Thymus (tissue), 11 donors: ENCODE measurements around the gene PTP4A1. TPM values are rescaled to one million over a fixed set of nuclear protein-coding genes. Genes with fewer than 3 reads are reported as not detected.

Experiments used
- DNase-seq, 9 donors: peaks; one replicate each; pipeline ENCODE4 v3.0.0-alpha.2; 2013; ENCODE audit warnings: low spot score in 9 of 9, low read depth in 6 of 9, missing footprints in 1 of 9
- H3K27ac ChIP-seq, 2 donors: one replicate each; pipeline ENCODE4 v1.5.1; 2013; ENCODE audit warnings: control low read depth in 1 of 2, low read depth in 1 of 2, low read length in 1 of 2, mild to moderate bottlenecking in 1 of 2, moderate library complexity in 1 of 2
- H3K27me3 ChIP-seq, 2 donors: one replicate each; pipeline ENCODE4 v1.5.1; 2013; ENCODE audit warnings: low read length in 1 of 2; ENCODE audit not compliant: control insufficient read depth in 2 of 2, insufficient read depth in 1 of 2
- H3K36me3 ChIP-seq, 2 donors: one replicate each; pipeline ENCODE4 v1.5.1; 2013; ENCODE audit warnings: low read length in 1 of 2, mild to moderate bottlenecking in 1 of 2, moderate library complexity in 1 of 2; ENCODE audit not compliant: control insufficient read depth in 2 of 2, insufficient read depth in 2 of 2
- H3K4me1 ChIP-seq, 2 donors: one replicate each; pipeline ENCODE4 v1.5.1; 2013; ENCODE audit warnings: low read length in 2 of 2; ENCODE audit not compliant: control insufficient read depth in 2 of 2, insufficient read depth in 2 of 2
- H3K4me3 ChIP-seq, 2 donors: one replicate each; pipeline ENCODE4 v1.5.1; 2013; ENCODE audit warnings: low read length in 2 of 2, control low read depth in 1 of 2, mild to moderate bottlenecking in 1 of 2
- H3K9me3 ChIP-seq, 2 donors: one replicate each; pipeline ENCODE4 v1.5.1; 2013; ENCODE audit warnings: low read length in 1 of 2, mild to moderate bottlenecking in 1 of 2; ENCODE audit not compliant: control insufficient read depth in 2 of 2, insufficient read depth in 1 of 2
- WGBS: extraction: QIAGEN DNeasy Blood & Tissue Kit; methylation state at CpG from one replicate; pipeline ENCODE4 v1.1.7; 2013; 5-methylcytosine and 5-hydroxymethylcytosine counted together
- polyA plus RNA-seq: library from polyadenylated mRNA; stranded (reverse); fragments of 200-250 nt; gene quantifications from one replicate; pipeline ENCODE4 v1.2.3, GENCODE V29; 2013
- total RNA-seq: library from RNA; stranded (reverse); fragments of 120-200 nt; gene quantifications from one replicate; pipeline ENCODE4 v1.2.4, GENCODE V29; 2013
- donor health status: healthy.

Gene PTP4A1
- total and polyA plus RNA-seq, 2 donors, result 10.0 to 38.5 TPM

DNA sequence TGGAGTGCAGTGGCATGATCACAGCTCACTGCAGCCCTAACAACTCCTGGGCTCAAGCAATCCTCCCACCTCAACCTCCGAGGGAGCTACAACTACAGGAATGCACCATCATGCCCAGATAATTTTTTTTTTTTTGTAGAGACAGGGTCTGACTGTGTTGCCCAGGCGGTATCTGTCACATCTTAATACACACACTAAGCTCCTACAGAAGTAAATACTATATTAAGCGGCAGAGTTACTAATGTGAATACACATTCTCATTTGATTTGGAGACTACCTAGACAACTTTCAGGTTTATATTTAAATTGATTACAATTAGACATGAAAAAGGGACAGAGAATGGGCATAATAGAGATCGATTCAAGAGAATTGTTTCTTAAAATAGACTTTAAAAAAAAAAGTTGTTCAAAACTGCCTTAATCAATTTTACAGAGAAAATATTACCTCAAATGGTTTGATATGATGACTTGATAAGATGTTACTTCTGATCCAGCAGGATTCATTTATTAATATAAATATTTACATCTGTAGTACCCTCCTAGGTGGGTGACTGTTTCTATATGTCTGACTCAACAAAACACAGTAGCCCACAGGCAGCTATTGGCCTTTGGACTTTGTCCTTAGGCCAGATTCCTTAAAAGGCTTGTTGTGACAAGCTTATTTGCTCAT lies 7.1 kb upstream of the PTP4A1 start:
- Histone ChIP-seq H3K27me3 (no peaks in the 10 kb centered on the region), H3K4me3 (no peak overlapping the region), H3K27ac (no peak overlapping the region), H3K4me1 (no peaks in the 10 kb centered on the region), H3K36me3 (no peaks in the 10 kb centered on the region), H3K9me3 (no peaks in the 10 kb centered on the region)
- DNase-seq, result no peak
- WGBS, result 98% methylated on average over 4 of the region's 4 CpGs

DNA sequence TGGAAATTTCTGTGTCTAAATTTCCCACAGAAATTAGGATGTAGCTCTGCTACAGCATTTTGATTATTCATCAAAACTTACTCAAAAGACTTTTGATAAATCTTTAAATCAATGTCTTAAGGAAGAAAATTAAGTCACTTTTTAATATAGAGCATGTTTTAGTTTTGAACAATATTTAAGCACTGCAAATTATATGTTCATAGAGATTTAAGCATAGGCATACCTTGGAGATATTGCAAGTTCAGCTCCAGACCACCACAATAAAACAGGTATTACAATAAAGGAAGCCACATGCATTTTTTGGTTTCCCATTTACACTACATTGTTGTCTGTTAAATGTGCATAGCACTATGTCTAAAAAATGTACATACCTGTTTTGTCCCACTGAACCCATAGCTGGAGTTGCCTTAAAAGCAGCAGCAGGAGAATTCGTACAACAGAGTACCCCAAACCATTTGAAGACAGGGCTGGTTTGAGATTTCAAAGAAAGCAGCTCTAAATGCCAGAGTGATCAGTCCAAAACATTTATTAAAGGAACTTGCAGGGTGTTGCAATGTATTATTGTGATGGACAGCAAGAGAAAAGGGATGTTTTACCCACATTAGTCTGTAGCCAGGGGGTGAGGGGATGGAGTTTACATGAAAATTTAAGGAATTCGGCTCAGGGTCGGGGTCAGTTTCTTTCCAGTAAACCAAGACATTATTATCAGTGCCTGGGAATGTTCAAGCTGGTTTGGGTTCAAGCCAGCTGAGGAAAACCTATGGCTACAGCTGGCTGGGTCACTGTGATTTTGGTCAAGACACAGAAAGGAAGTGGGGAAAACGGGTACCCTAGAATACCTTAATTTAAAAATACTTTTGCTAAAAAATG lies 6.3 kb upstream of the PTP4A1 start:
- H3K27me3 ChIP-seq, result no peaks in the 10 kb centered on the region
- H3K36me3 ChIP-seq, result no peaks in the 10 kb centered on the region
- H3K27ac ChIP-seq, result no peak overlapping the region
- no peak overlapping the region for H3K4me3 ChIP-seq
- no peaks in the 10 kb centered on the region for H3K4me1 ChIP-seq
- H3K9me3 ChIP-seq, result no peaks in the 10 kb centered on the region
- no peak for DNase-seq
- 90% methylated on average over 4 of the region's 4 CpGs for WGBS

DNA sequence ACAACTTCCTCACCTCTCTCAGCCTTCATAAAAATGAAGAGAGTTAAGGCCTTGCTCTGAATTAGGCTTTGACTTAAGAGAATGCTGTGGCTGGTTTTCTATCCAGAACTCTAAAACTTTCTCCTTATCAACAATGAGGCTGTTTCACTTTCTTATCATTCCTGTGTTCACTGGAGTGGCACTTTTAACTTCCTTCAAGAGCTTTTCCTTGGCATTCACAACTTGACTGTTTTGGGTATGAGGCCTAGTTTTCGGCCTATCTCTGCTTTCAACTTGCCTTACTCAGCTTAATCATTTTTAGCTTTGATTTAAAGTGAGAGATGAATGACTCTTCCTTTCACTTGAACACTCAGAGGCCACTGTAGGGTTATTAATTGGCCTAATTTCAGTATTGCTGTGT lies 4.3 kb upstream of the PTP4A1 start:
- WGBS, result 96% methylated on average over 1 of the region's 1 CpG
- Histone ChIP-seq H3K9me3 (no peaks in the 10 kb centered on the region), H3K27ac (no peak overlapping the region), H3K4me1 (peaks cover 0 to 5% of the 10 kb centered on the region in 2 donors), H3K36me3 (no peaks in the 10 kb centered on the region), H3K27me3 (no peaks in the 10 kb centered on the region), H3K4me3 (no peak overlapping the region)
- DNase-seq, result no peak

GRCh38 chr6:63571361-63572043 lies 778 bp upstream of the PTP4A1 start:
- H3K27ac ChIP-seq, result peak overlapping the region; percentile 97
- no peaks in the 10 kb centered on the region for H3K27me3 ChIP-seq
- H3K9me3 ChIP-seq, result no peaks in the 10 kb centered on the region
- 28% methylated on average over 20 of the region's 20 CpGs for WGBS
- peaks cover 0 to 4% of the 10 kb centered on the region in 2 donors for H3K36me3 ChIP-seq
- DNase-seq, result peak in 3 of 9 donors; percentile 30 to 38 (median 37)
- H3K4me1 ChIP-seq, result peaks cover 3 to 10% of the 10 kb centered on the region in 2 donors
- H3K4me3 ChIP-seq, result peak overlapping the region; percentile 75 to 95

DNA sequence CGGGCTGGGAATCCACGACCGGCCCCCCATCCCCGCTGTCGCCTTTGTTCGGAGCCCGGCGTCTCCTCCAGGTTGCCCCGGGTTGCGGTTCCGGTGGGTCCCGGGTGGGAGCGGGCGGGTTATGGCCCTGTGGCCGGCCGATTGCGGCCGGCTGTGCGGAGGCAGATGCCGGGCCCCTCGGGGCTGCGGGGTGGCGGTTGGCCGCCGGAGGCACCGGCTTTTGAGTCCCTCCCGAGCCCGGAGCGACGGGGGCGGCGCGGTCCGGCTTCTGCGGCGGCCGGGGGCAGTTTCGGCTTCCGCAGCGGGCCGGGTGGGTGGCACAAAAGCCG lies 431 bp downstream of the PTP4A1 start:
- DNase-seq, result peak in 2 of 9 donors; percentile 18 to 64
- H3K27me3 ChIP-seq, result no peaks in the 10 kb centered on the region
- H3K36me3 ChIP-seq, result peaks cover 0 to 15% of the 10 kb centered on the region in 2 donors
- H3K4me1 ChIP-seq, result peaks cover 3 to 10% of the 10 kb centered on the region in 2 donors
- no peaks in the 10 kb centered on the region for H3K9me3 ChIP-seq
- H3K4me3 ChIP-seq, result peak overlapping the region; percentile 79 to 95
- under 1% methylated on average over 42 of the region's 42 CpGs for WGBS
- H3K27ac ChIP-seq, result peak overlapping the region; percentile 97 to 100

DNA sequence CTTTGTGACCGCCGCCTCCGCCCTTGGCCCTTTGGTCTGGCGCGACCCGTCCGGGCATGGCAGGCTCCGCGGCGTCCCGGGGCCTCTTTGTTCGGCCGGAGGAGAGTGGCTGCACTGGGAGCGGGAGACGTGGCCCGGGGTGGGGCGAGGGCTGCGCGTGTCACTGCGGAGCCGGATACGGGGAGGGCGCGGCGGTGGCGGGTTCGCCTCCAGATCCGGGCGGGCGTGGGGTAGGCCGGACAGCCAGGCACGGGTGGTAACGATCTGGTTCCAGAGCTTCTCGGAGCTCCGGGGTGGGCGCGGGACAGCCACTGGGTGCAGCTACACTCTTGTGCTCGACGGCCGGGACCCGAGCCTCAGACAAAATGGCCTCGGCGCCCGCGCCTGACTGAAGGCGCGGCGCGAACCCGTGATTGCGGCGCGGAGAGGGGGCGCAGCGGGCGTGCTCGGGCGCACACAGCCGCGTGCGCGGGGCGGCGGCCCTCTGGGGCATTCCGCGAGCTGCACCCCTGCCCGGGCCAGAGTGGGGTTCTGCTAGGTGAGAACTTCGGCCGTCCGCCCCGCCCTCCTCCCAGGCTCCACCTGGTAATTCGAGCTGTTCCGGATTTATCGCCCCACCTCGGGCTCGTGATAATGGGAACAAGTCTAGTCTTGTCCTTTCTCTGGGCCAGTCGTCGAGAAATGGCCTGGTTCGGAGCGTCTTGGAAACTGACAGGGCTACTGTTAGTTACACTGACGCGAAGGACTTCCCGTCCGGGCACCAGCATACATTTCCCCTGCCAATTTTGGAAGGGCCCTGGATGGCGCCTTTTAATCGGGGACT lies 1.0 kb downstream of the PTP4A1 start:
- H3K27me3 ChIP-seq, result no peaks in the 10 kb centered on the region
- WGBS, result under 1% methylated on average over 86 of the region's 86 CpGs
- no peaks in the 10 kb centered on the region for H3K9me3 ChIP-seq
- H3K4me1 ChIP-seq, result peaks cover 3 to 10% of the 10 kb centered on the region in 2 donors
- peaks cover 0 to 17% of the 10 kb centered on the region in 2 donors for H3K36me3 ChIP-seq
- peak overlapping the region; percentile 97 to 100 for H3K27ac ChIP-seq
- H3K4me3 ChIP-seq, result peak overlapping the region; percentile 79 to 95
- peak; percentile 20 to 78 (median 54) for DNase-seq

- Histone ChIP-seq H3K4me3 (peak overlapping the region; percentile 79 to 95), H3K9me3 (no peaks in the 10 kb centered on the region), H3K27me3 (no peaks in the 10 kb centered on the region), H3K36me3 (peaks cover 0 to 20% of the 10 kb centered on the region in 2 donors), H3K4me1 (peaks cover 3 to 10% of the 10 kb centered on the region in 2 donors), H3K27ac (peak overlapping the region; percentile 97 to 100)
- 20% methylated on average over 10 of the region's 10 CpGs for whole genome bisulfite sequencing
- DNase-seq, result peak in 8 of 9 donors; percentile 4 to 63 (median 22)
Observed at GRCh38 chr6:63573899-63574553, 1.7 kb downstream of the PTP4A1 start.

DNA sequence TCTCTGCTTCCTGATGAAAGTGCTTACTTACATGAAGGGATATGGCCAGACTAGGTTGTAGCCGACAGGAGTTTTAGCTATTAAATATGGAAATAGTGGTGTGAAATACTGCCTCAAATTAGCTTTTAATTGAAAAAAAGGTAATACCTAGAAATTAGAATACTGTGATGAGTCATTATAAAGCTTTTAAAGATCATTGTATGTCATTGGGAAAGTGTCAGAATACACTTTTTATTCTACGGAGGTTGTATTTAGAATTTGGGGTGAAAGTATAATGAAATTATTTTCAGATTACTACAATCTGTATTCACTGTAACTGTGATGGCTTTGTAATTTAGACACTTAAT lies 2.2 kb downstream of the PTP4A1 start:
- DNase-seq, result no peak
- peak overlapping the region; percentile 79 to 95 for H3K4me3 ChIP-seq
- no peak overlapping the region for H3K27ac ChIP-seq
- WGBS, result 96% methylated on average over 2 of the region's 2 CpGs
- H3K27me3 ChIP-seq, result no peaks in the 10 kb centered on the region
- peaks cover 3 to 10% of the 10 kb centered on the region in 2 donors for H3K4me1 ChIP-seq
- no peaks in the 10 kb centered on the region for H3K9me3 ChIP-seq
- H3K36me3 ChIP-seq, result peaks cover under 1 to 21% of the 10 kb centered on the region in 2 donors
